K562 (cell line): ENCODE results near the gene ZSCAN21. TPM values are rescaled to one million over a fixed set of nuclear protein-coding genes. Genes with fewer than 3 reads are reported as not detected.

Experiments
- CBFA2T2 ChIP-seq: fragments of 450-650 bp; conservative IDR thresholded peaks from 2 replicates; pipeline ENCODE4 v1.6.1; 2017; ENCODE audit warnings: mild to moderate bottlenecking
- CBFA2T3 ChIP-seq: fragments of 450-650 bp; IDR thresholded peaks from 2 replicates; pipeline ENCODE4 v1.6.1; 2017
- CC2D1A ChIP-seq: fragments of 450-650 bp; IDR thresholded peaks from 2 replicates; pipeline ENCODE4 v1.6.1; 2017; ENCODE audit warnings: mild to moderate bottlenecking
- CTCF ChIP-seq, 3 experiments: IDR thresholded peaks in 2 of 3; conservative IDR thresholded peaks in 1 of 3; 2 replicates each; pipeline ENCODE4 v1.5.1; 2011 to 2012; ENCODE audit warnings: low read length in 3 of 3, mild to moderate bottlenecking in 3 of 3, control low read depth in 2 of 3, improper control_type of control experiment in 1 of 3, inconsistent platforms in 1 of 3, low read depth in 1 of 3, mixed read lengths in 1 of 3, moderate library complexity in 1 of 3; ENCODE audit not compliant: insufficient read depth in 2 of 3
- ELF2 ChIP-seq: fragments of 250-450 bp; sonication (Bioruptor Pico); IDR thresholded peaks from 2 replicates; pipeline ENCODE4 v1.5.0; 2021; ENCODE audit warnings: mild to moderate bottlenecking
- FIP1L1 ChIP-seq: fragments of 200-400 bp; formaldehyde crosslinking; IDR thresholded peaks from 2 replicates; pipeline ENCODE4 v1.6.1; 2018; ENCODE audit warnings: mild to moderate bottlenecking, low read depth, low read length; ENCODE audit not compliant: poor library complexity, severe bottlenecking
- HOXB6 ChIP-seq: fragments of 250-450 bp; sonication (Bioruptor Pico); IDR thresholded peaks from 2 replicates; pipeline ENCODE4 v1.5.1; 2022; ENCODE audit warnings: mild to moderate bottlenecking, borderline replicate concordance
- ID3 ChIP-seq, 2 experiments: fragments of 250-450 bp in 1 of 2; fragments of 450-650 bp in 1 of 2; sonication (Bioruptor Pico) in 1 of 2; IDR thresholded peaks; 2 replicates each; pipeline versions ENCODE4 v1.6.1 to v1.8.0; 2016 to 2021; ENCODE audit warnings: mild to moderate bottlenecking in 2 of 2, moderate library complexity in 2 of 2, missing compliant biosample characterization in 1 of 2, missing genetic modification characterization in 1 of 2
- MAFG ChIP-seq: fragments of 450-650 bp; conservative IDR thresholded peaks from 2 replicates; pipeline ENCODE4 v1.6.1; 2016; ENCODE audit warnings: missing genetic modification characterization, missing compliant biosample characterization
- PREB ChIP-seq: sonication (generic); formaldehyde crosslinking; IDR thresholded peaks from 2 replicates; pipeline ENCODE4 v1.8.1; 2023; ENCODE audit warnings: mild to moderate bottlenecking, missing genetic modification reagents
- SIN3A ChIP-seq, 2 experiments: fragments of 150-350 bp in 1 of 2; IDR thresholded peaks; 2 replicates each; pipeline ENCODE4 v1.6.1; 2011 to 2016; ENCODE audit warnings: borderline replicate concordance in 2 of 2, low read depth in 2 of 2, low read length in 2 of 2, mild to moderate bottlenecking in 2 of 2, moderate library complexity in 2 of 2; ENCODE audit not compliant: control insufficient read depth in 1 of 2
- SMARCE1 ChIP-seq: fragments of 450-650 bp; IDR thresholded peaks from 2 replicates; pipeline ENCODE4 v1.7.1; 2016; ENCODE audit warnings: mild to moderate bottlenecking
- STAG1 ChIP-seq: sonication (generic); formaldehyde crosslinking; IDR thresholded peaks from 2 replicates; pipeline ENCODE4 v1.5.0; 2020; ENCODE audit warnings: missing genetic modification reagents, borderline replicate concordance
- TFAP4 ChIP-seq: sonication (generic); formaldehyde crosslinking; IDR thresholded peaks from 2 replicates; pipeline ENCODE4 v1.8.0; 2022; ENCODE audit warnings: missing genetic modification reagents, mild to moderate bottlenecking, moderate library complexity, borderline replicate concordance
- TSC22D4 ChIP-seq: fragments of 450-650 bp; IDR thresholded peaks from 2 replicates; pipeline ENCODE4 v1.6.1; 2016; ENCODE audit warnings: missing genetic modification characterization, missing biosample characterization, control low read depth
- ZBTB5 ChIP-seq: fragments of 450-650 bp; IDR thresholded peaks from 2 replicates; pipeline ENCODE4 v1.6.1; 2017; ENCODE audit warnings: antibody characterized with exemption
- ZNF121 ChIP-seq: sonication (generic); formaldehyde crosslinking; conservative IDR thresholded peaks from 2 replicates; pipeline ENCODE4 v1.8.0; 2022; ENCODE audit warnings: missing genetic modification reagents
- ZNF354B ChIP-seq: fragments of 250-450 bp; sonication (Bioruptor Pico); IDR thresholded peaks from 2 replicates; pipeline ENCODE4 v1.4.0; 2020
- polyA plus RNA-seq, 8 experiments: library from polyadenylated mRNA; depleted of rRNA in 4 of 8; stranded (reverse) in 5 of 8; unstranded in 3 of 8; fragments of >200 nt; fragmentation: Nextera tagmentation in 2 of 8; fragmentation: Illumina TruSeq in 1 of 8; extraction: Ambion mirVana in 2 of 8; extraction: Trizol in 1 of 8; gene quantifications; 2 replicates each; pipeline versions ENCODE4 v1.2.1 to v1.2.3, GENCODE V29; 2011 to 2014; ENCODE audit warnings: inconsistent platforms in 1 of 8, missing spikeins in 1 of 8
- total RNA-seq, 7 experiments: library from RNA; depleted of rRNA in 6 of 7; stranded (reverse); fragments of >200 nt in 6 of 7; fragmentation: Illumina TruSeq in 2 of 7; extraction: Trizol in 2 of 7; gene quantifications; 2 replicates each; pipeline versions ENCODE4 v1.2.1 to v1.2.3, GENCODE V29; 2011 to 2021; ENCODE audit warnings: low replicate concordance in 1 of 7

The ZSCAN21 gene
- total and polyA plus RNA-seq, 9 of the 15 experiments (the other 6 are each of a cell fraction or from before 2014, with no cell fraction given): 5.9 to 15.5 (median 13.2) TPM

GRCh38 chr7:100061518-100062193 is 12.1 kb downstream of the ZSCAN21 start (continued):
- TF ChIP-seq ZNF354B (CRISPR knock-in tag) (no peak), TFAP4 (peak; percentile 93), ZBTB5 (no peak), CTCF (IDR thresholded peaks at IDR 0.05 in 2 of 3, conservative IDR thresholded peaks at IDR 0.05 in 1 of 3; ENCODE audit: insufficient read depth in 2 of 3, low read depth in 1 of 3, low read length in 3 of 3) (no peak), ELF2 (CRISPR knock-in tag) (no peak), SMARCE1 (no peak; the same call in 1 of the 2 replicates), TSC22D4 (tag) (no peak), MAFG (tag) (no peak), CC2D1A (peak; percentile 91; the same call in 1 of the 2 replicates), STAG1 (CRISPR knock-in tag) (no peak), CBFA2T2 (peak; percentile 96), PREB (CRISPR knock-in tag) (no peak), SIN3A (IDR thresholded peaks at IDR 0.05; ENCODE audit: borderline replicate concordance in 2 of 2, control insufficient read depth in 1 of 2, low read depth in 2 of 2, low read length in 2 of 2) (peak in 1 of 2 experiments; percentile 46; a peak in 1 of 4 replicates), HOXB6 (CRISPR knock-in tag) (no peak), FIP1L1 (no peak), ZNF121 (CRISPR knock-in tag) (no peak), ID3 (CRISPR knock-in tag; IDR thresholded peaks at IDR 0.05) (no peak), ID3 (tag; IDR thresholded peaks at IDR 0.05) (no peak), CBFA2T3 (peak; percentile 97)
